ENCODE measurements around the gene MT1B. TPM values are rescaled to one million over a fixed set of nuclear protein-coding genes. Genes with fewer than 3 reads are reported as not detected.

Gene MT1B
- total RNA-seq, 1 experiment from 2014 or later, result not detected

- intact Hi-C loops (cut with micrococcal nuclease), result no loop called here
- Histone ChIP-seq H3K36me3 (ENCODE audit: control insufficient read depth in 1 of 2, insufficient read depth in 2 of 2, low read length in 2 of 2) (no peaks in the 10 kb centered on the region), H3K27me3 (ENCODE audit: insufficient read depth, low read length) (no peaks in the 10 kb centered on the region), H3K4me2 (ENCODE audit: low read length) (no peak overlapping the region), H3K79me2 (ENCODE audit: insufficient read depth, low read length) (no peaks in the 10 kb centered on the region), H4K20me1 (ENCODE audit: insufficient read depth) (no peaks in the 10 kb centered on the region), H3K4me3 (replicated peaks in 1 of 2; ENCODE audit: low read depth in 1 of 2, low read length in 2 of 2) (no peak overlapping the region), H2AFZ (ENCODE audit: low read depth, low read length, poor library complexity, severe bottlenecking) (no peak overlapping the region), H3K4me1 (ENCODE audit: control insufficient read depth in 1 of 2, insufficient read depth in 2 of 2, low read length in 2 of 2) (peaks cover 25 to 36% of the 10 kb centered on the region in 2 experiments), H3K27ac (ENCODE audit: low read depth, low read length) (no peak overlapping the region), H3K9ac (ENCODE audit: low read length) (no peak overlapping the region), H3K9me3 (ENCODE audit: control insufficient read depth in 1 of 2, insufficient read depth in 1 of 2, low read depth in 1 of 2, low read length in 2 of 2) (no peaks in the 10 kb centered on the region), H3K9me2 (ENCODE audit: insufficient read depth) (no peaks in the 10 kb centered on the region)
- DNase-seq (ENCODE audit: low read depth, low spot score) (no peak), ATAC-seq (no peak)
- RAD21 ChIA-PET (ENCODE audit: low non-redundant PET in 1 of 2, low total read pairs in 2 of 2, uncharacterized antibody in 2 of 2, unreplicated experiment in 2 of 2), result interaction anchor here in 1 of 2 experiments (0.6 kb wide), 1 partner anchor 8 kb away, joined by 5 read pairs; the partner anchor contains the start of gene MT2A
- BruUV-seq (replicated peaks), result no TSS peak
- TF ChIP-seq FOSL1 (IDR thresholded peaks at IDR 0.05; ENCODE audit: low read depth), result no peak
- TF ChIP-seq, protein P1, sequence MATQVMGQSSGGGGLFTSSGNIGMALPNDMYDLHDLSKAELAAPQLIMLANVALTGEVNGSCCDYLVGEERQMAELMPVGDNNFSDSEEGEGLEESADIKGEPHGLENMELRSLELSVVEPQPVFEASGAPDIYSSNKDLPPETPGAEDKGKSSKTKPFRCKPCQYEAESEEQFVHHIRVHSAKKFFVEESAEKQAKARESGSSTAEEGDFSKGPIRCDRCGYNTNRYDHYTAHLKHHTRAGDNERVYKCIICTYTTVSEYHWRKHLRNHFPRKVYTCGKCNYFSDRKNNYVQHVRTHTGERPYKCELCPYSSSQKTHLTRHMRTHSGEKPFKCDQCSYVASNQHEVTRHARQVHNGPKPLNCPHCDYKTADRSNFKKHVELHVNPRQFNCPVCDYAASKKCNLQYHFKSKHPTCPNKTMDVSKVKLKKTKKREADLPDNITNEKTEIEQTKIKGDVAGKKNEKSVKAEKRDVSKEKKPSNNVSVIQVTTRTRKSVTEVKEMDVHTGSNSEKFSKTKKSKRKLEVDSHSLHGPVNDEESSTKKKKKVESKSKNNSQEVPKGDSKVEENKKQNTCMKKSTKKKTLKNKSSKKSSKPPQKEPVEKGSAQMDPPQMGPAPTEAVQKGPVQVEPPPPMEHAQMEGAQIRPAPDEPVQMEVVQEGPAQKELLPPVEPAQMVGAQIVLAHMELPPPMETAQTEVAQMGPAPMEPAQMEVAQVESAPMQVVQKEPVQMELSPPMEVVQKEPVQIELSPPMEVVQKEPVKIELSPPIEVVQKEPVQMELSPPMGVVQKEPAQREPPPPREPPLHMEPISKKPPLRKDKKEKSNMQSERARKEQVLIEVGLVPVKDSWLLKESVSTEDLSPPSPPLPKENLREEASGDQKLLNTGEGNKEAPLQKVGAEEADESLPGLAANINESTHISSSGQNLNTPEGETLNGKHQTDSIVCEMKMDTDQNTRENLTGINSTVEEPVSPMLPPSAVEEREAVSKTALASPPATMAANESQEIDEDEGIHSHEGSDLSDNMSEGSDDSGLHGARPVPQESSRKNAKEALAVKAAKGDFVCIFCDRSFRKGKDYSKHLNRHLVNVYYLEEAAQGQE (IDR thresholded peaks at IDR 0.05; ENCODE audit: low read depth), result no peak
- TF ChIP-seq EZH2phosphoT487 (IDR thresholded peaks at IDR 0.05; ENCODE audit: borderline replicate concordance), result no peak
- no peak for TF ChIP-seq JUND (IDR thresholded peaks at IDR 0.05)
- no peak for TF ChIP-seq SRF (IDR thresholded peaks at IDR 0.05; ENCODE audit: low read depth)
- TF ChIP-seq SP1 (IDR thresholded peaks at IDR 0.05; ENCODE audit: low read depth), result no peak
- TF ChIP-seq ZNF274 (IDR thresholded peaks at IDR 0.05; ENCODE audit: low read depth, low read length), result no peak
- TF ChIP-seq YY1 (IDR thresholded peaks at IDR 0.05; ENCODE audit: extremely low read depth, insufficient replicate concordance, low read depth, low read length), result no peak
- no peak for TF ChIP-seq ATF3 (IDR thresholded peaks at IDR 0.05)
- no peak for TF ChIP-seq CBX3 (IDR thresholded peaks at IDR 0.05; ENCODE audit: low read depth)
- no peak for TF ChIP-seq CEBPB (IDR thresholded peaks at IDR 0.05; ENCODE audit: low read depth)
- TF ChIP-seq POLR2AphosphoS5 (IDR thresholded peaks at IDR 0.05; ENCODE audit: low read depth, low read length), result no peak
- no peak for TF ChIP-seq SIN3A (IDR thresholded peaks at IDR 0.05; ENCODE audit: low read depth)
- CTCF ChIA-PET, result interaction anchor here (0.6 kb wide), 1 partner anchor 13 kb away, joined by 3 read pairs; no protein-coding TSS in a partner anchor
- POLR2A ChIA-PET, result interaction anchor here (16.1 kb wide), 1 partner anchor 8 kb away, joined by 344 read pairs; the partner anchor contains the start of gene MT1E
These were observed 35.0 kb upstream of the MT1B start for GRCh38 chr16:56616608-56617211.
